Smooth muscle cell of the brain vasculature (primary cell): ENCODE measurements around the gene ASIC1.

ENCODE experiments used
- DNase-seq: peaks from one replicate; pipeline ENCODE4 v3.0.0-alpha.2; 2012; ENCODE audit warnings: low read depth, low spot score

Gene ASIC1

DNA sequence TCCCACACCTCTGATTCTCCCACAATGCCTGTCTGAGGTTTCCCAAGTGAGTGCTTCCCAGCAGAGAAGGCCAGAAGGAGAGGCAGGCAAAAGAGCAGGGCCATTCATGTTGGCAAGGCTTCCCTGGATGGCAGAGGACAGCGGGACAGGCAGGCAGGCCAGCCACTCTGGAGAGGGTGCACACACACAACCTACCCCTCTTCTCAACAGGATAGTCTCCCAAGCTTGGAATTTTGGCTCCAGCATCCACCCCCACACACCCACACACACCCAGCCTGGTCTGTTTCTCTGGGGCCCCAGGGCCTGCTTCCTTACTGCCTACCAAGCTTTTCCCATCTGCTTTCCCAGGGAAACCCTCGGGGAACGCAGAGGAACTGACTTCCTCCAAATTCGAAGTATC is 16.7 kb upstream of the ASIC1 start:
- DNase-seq = no peak

DNA sequence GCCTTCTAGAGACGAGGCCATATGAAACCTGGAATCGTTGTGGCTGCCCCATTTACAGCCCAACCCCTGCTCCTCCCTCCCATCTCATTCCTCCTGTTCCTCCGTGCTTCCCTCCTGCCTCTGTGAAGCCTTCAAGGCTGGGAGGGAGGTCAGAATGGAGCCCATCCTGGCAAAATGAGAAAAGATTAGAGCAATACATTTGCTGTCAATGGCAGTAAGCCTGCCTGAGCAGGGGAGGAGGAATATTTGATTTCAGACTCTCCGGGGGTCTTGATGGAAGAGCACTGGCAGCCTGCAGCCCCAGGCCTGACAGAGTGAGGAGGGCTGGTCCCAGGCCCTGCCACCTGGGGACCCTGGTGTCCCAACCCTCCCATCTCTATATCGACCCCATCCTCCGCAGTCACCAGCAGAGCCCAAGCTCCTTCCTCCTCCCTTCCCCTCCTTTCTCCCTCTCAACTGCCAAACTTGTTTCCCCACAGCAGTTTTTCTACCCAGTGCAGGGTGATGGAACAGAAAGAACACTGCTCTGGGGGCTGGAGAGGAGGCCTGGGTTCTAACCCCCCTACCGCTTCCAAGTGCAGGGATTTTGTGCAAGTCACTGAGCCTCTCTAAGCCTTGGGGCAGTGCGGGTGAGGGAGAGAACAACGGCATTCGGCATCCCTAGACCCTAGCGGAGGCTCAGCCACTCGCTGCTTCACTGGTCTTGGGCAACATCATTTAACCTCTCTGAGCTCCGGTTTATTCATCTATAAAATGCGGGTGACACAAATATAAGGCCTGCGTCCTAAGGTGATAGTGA is 16.1 kb upstream of the ASIC1 start:
- no peak for DNase-seq

DNA sequence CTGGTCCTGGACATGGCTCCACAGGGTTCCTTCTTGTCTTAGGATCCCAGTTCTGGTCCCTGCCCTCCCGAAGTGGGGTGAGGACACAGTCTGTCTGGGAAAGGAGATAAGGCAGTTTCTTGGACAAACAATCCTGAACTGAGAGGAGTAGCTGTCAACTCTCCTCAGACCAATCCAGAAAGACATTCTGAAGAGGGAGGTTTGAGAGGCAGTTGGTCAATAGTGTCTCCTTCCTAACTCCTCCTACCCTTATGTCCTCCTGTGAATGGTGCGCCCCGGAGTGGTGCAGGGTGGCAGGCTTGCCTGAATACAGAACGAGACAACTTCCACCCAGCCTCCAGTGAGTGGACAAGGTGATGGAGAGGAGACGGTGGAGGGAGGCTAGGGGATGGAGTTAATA is 15.4 kb upstream of the ASIC1 start:
- DNase-seq = no peak

DNA sequence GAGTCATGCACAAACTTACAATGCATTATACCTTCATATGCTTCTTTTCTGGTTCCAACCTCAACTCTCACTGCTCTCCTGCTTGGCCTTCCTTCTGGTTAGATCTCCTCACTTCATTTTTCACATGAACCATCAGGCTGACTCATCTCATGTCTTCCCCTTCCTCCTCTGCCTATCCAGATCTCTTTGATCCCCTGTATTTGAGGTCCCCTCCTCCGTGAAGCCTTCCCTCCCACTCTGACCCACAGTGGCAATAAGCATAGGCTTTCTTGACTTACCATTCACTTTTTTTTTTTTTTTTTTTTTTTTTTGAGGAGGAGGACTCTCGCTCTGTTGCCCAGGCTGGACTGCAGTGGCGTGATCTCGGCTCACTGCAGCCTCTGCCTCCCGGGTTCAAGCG is 14.7 kb upstream of the ASIC1 start:
- DNase-seq = no peak

DNA sequence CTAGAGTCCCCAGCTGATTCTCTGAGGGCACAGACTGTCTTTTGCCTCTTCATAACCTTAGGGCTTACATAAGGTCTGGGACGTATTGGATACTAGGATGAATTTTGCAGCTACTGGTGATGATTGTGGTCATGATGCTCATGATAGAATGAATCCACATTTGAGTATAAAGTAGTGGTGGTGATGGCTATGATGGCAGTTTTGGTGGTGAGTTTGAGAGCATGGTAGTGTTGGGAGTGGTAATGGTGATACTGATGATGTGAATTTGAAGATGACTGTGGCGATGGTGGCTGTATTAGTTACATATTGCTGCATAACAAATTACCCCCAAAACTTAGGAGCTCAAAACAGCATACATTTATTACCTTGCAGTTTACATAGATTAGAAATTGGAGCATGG is 14.1 kb upstream of the ASIC1 start:
- no peak for DNase-seq

DNA sequence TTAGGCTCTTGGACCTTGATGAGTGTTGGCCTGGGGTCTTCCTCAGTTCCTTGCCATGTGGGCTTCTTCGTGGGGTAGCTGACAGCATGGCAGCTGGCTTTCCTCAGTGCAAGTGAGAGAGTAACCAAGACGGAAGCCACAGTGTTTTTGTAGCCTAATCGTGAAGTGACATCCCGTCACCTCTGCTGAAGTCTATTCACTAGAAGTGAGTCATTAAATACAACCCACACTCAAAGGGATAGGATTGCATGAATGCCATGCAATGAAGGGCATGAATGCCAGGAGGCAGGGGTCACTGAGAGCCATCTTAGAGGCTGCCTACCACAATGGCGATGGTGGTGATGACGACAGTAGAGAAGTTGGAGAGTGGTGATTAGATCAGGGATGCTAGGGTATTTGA is 13.5 kb upstream of the ASIC1 start:
- no peak for DNase-seq

DNA sequence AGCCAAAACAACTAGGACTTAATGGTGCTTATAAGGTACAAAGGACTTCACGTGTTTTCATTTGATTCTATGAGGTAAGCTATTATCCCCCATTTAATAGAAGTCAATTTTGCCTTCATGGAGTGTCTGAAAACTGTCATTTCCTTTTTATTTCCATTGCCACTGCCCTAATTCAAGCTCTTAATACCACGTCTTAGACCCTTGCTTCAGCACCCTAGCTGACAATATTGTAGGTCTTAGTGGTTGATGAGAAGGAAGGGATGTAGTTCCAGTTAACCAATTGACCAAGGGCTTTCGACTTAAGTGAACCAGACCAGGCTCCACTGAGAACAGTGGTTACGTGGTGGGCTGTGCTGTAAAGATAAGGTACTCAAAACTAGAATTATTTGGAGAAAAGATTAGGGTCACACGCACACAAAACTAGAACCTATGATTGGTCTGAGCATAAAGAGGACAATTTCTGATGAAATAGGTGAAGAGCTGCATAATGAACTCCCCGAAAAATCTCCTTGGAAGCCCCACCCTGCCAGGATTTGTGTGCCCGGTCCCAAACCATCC is 9.6 kb upstream of the ASIC1 start:
- DNase-seq = no peak

DNA sequence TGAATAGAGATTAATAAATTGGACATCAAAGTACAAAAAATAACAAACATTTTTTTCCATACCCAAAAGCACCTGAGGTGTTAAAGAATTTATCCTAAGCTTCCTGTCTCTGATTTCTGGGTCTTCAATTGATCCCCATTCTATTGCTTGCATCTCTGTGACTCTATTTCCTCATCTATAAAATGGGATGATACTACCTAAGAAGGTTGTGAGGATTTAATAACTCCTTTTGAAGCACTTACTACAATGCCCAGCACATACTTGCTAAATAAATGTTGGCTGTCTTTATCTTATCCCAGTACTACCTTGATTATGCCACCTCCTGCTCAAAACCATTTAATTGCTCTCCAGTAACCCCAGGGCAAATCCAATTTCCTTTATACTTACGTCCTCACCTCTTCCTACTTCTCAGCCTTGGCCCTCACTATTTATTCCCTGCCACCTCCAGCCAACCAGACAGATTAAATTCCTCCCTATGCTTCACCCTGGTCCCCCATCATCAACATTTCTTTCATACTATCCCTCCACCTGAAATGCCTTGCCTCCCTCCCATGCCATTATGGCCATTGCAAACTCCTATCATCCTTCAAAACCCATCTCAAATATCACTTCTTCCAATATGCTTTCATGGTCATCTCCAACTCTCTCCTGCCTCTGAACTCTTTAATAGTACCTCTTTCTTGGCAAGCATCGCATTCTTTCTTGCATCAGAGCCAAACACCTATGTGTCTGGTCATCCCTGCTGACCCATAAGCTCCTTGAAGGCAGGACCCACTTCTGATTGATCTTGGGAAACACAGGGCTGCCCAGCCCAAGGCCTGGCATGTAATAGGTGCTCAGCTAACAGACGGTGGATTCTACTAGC is 7.9 kb upstream of the ASIC1 start:
- DNase-seq = no peak

DNA sequence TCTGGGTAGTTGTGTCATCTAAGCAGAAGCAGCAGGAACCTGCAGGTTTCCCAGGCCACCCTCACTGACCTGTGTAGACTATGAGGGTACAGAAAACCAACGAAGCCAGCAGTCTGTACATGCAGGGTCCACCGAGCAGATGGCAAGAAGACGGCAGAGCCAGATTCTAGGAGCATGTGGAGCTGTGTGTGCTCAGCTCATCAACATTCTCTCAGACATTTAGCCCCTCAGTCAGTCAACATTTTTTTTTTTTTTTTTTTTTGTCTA is 7.3 kb upstream of the ASIC1 start:
- DNase-seq = no peak

DNA sequence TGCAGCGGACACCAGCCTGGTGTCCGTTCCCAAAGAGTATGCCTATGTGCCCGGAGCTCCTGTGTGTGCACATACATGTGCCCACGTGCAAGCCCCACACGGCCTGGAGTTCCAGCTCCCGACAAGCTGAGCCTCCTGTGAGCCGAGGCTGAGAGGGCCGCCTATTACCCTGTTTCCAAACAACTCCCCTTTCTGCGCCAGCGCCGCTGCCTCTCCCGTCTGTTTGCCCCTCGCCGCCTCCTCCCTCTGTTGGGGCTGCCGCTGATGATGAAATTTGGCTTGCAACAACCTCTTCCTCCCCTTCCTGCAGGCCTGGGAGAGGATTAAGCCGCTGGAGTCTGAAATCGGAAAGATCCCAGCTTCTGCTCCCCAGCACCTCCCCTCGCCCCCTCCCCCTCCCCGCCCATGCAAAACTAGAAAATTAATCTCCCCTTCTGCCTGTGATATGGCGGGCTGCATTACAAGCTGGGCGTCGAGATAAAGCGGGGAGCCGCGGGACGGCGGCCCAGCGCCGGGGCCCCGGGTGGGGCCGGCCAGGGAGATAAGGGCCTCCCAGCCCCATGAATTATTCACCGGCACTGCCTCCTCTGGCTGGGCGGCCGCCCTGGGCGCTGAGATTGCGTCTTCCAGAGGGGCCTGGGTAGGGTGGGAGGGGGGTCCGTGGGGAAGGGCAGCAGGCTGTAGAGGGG is 6.8 kb upstream of the ASIC1 start:
- no peak for DNase-seq

DNA sequence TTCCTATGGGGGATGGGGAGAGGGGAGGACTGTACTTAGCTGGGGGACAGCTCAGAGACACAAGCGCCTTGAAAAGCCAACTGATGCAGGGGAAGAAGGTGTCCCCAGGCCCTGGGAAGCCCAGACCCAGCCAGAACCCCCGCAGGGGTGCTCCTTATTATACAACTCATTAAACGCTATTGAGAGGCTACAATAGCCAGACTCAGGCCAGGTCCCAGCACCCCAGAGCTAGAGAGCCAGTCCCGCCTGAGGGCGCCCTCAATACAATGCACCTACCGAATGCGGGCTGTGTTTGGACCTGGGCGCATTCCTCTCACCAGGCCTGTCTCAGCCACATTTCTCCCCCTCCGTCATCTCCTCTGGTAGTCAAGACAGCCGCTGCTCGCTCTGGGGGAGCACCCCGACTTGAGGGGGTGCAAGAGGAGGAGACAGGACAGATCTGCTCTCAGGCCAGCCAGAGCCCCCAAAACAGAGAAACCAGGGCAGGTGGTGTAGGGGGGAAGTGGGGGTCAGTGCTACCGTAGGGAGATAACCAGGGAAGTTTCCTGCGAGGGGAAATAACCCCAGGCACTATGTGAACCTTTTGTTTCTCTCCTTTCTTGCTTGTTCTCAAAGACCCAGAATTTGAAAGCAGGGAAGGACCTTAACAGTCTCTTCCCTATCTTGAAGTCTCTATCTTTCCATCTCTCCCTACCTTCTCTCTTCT is 6.1 kb upstream of the ASIC1 start:
- DNase-seq = no peak

DNA sequence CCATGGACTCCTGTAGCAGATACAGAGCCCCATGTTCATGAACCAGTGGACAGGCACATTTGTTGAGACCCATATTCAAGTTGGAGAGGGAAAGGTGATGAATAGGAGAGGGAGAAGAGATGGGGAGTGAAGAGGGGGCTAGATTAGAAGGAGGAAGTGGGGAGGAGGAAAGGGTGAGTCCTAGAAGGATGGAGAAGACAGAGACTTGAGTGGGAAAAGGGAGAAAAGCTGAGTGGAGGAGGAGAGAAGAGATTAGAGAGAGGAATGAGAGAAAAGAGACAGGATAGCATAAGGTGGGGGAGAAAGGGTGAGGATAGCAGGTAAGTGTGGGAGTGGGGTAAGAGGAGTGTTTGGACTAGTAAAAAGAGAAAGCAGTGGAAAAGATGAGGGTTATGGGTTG is 4.9 kb upstream of the ASIC1 start:
- DNase-seq = no peak

DNA sequence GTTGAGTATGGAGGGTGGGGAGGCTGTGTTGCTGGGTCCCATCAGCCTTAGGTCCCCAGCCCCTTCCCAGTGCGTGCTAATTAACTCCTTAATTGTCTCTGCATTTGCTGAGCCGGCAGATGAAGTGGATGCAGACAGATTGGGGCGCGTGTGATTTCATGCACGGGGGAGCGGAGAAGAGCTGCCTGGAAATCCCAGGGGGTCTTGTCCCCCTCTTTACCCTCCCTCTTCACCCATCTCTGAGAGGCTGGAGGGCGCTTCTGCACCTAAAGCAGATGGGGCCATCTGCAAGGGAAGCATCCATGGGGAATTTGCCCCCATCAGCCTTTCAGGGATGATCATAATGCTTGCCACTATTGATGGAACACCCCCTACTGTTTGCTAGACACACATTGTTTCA is 4.4 kb upstream of the ASIC1 start:
- DNase-seq = no peak

DNA sequence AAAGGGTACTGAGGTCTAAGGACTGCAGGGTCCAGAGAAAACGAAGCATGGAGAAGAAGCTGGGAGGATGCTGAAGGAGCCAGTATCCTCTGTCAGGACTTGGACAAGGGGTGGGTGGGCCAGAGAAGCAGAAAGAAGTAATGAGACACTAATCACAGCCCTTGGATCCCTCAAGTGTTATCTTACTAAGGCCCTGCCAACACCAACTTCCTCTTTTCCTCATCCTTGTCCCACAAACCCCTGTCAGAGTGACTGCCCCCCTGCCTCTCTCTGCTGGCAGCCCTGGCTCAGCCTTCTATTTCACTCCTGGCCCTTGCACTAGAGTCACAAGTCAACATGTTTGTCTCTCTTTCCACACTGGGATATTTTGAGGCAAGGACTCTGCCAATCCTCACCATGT is 3.8 kb upstream of the ASIC1 start:
- DNase-seq = no peak

DNA sequence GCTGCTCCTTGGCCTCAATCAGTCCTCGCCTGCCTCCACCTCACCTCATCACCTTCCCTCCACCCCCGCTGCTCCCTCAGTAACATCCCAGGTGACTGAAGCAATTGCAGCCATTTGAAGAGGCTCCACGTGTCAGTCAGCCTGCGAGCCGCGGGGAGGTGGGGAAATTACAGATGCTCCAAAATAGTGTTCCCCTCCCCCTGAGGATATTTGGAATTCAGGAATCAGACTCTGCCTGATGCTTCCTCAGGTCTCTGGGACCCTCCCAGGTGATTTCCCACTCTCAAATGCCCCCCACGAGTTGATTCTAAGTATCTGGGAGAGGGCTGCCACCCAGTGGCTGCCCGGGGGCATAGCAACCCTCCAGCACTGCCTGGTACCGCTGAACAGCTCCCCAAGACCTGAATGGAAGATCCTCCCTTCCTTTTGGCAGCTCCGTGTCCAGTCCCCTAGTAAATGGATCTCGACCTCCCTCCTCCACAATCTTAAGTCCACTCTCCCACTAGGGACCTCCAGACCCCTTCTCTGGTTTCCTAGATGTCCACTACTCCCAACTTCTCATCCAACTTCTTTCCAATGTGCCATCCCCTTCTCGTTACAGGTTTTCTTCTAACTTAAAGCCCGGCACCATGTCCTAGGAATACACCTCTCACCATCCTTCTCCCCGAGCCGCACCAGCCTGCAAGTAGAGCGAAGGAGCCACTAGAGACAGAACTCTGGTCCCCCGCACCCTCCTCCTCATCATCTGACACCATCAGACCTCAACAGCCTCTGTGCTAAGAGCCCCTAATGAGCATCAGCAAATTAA is 1.4 kb upstream of the ASIC1 start:
- no peak for DNase-seq

DNA sequence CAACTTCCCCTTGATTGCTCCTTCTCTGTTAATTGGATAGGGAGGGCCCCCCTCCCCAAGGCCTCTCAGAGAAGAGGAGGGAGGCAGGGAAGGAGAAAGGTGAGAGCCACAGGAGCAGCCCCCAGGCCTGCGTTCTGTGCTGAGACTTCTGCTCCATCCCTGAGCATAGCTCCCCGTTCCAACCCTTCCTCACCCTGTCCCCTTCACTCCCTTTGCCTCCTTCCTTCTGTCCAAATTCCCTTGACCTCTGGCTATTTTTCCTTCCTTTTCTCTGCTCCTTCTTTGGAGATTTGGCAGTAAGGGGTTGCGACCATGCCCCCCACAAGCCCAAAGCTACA is 788 bp upstream of the ASIC1 start:
- DNase-seq = no peak

DNA sequence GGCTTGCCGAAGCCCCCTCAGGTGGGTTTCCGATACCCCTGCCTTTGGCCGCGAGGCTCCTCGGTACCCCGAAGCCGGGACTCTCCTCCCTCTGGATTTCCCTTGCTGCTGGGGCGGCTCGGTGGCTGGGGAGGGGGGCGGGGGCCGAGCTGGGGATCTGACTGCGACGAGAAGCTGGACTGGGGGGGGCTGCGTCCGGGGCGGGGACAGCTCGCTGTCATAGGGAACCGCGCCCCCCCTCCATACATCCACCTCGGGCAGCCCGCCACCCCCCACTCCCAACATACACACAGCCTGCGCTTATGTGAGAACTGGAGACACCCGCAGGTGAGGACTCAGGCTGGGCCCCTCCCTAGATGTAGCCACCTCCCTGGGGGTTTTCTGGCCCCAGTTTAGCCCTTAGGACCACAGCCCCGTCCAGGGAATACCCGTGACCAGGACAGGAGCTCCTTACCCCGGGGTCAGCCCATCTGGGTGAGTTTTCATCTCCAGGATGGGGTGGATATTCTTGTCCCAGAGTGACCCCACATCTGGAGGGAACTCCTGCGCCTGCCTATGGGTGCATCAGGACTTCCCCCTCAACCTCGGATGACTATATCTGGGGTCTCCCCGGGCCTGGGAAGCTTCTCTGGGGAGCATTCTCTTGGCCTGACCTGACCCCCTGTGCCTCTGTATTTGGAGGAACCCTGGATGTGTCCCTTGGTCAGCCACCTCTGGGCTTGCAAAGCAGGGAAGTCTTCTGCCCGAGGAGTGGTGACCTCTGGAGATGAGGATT is 687 bp downstream of the ASIC1 start:
- DNase-seq = no peak

DNA sequence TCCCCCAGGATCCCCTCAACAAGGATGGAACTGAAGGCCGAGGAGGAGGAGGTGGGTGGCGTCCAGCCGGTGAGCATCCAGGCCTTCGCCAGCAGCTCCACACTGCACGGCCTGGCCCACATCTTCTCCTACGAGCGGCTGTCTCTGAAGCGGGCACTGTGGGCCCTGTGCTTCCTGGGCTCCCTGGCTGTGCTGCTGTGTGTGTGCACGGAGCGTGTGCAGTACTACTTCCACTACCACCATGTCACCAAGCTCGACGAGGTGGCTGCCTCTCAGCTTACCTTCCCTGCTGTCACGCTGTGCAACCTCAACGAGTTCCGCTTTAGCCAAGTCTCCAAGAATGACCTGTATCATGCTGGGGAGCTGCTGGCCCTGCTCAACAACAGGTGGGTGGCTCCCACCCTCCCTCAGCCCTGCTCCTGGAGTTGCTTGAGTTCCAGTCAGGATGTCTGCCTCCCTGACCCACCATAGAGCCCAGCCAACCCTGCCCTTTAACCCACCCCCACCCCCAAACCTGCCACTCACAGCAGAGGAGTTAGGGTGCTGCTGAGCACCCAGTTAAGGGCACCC is 1.4 kb downstream of the ASIC1 start:
- DNase-seq = no peak

DNA sequence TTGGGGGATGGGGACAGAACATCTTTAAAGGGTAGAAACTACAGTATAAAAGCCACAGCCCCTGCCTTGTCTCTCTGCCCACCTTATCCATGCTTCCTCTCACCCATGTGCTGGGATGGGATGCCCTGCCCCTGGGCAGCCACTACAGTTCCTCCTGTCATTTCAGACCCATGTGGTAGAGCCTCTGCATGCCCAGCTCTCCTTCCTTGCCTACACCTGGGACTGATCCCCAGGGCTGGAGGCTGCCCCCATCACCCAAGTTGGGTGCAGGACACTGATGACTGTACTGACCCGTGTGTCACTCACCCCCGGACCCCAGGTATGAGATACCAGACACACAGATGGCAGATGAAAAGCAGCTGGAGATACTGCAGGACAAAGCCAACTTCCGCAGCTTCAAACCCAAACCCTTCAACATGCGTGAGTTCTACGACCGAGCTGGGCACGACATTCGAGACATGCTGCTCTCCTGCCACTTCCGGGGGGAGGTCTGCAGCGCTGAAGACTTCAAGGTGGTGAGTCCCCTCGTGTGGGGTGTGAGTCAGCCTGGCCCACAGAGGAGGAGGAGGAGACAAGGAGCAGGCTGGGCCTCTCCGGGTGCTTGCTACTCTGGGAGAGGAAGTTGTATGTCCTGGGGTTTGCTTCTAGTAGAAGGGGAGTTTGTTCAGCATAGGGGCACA is 2.2 kb downstream of the ASIC1 start:
- no peak for DNase-seq

DNA sequence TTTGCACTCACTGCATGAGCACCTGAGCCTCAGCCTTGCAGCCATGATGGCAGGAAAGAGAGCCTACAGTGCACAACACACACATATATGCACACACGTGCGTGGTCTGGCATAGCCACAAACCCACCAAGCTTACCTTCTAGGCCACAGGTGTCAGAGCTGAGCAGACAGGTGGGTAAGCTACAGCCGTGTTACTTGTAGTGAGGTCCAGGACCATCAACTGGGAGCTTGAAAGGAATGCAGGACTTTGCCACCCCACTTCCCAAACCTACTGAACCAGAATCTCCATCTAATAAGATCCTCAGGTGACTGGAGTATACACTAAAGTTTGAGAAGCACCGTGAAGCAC is 2.7 kb downstream of the ASIC1 start:
- no peak for DNase-seq
